HepG2 (cell line): ENCODE data around the gene CRKL. TPM values are rescaled to one million over a fixed set of nuclear protein-coding genes. Genes with fewer than 3 reads are reported as not detected.

Source experiments
- AGO2 ChIP-seq: fragments of 200-400 bp; formaldehyde crosslinking; optimal IDR thresholded peaks from 2 replicates; pipeline ENCODE3; 2017; ENCODE audit warnings: mild to moderate bottlenecking, low read depth, low read length, moderate library complexity
- CENPT ChIP-seq: sonication (generic); formaldehyde crosslinking; IDR thresholded peaks from 2 replicates; pipeline ENCODE4 v1.8.0; 2022; ENCODE audit warnings: low read depth, mild to moderate bottlenecking, moderate library complexity, missing genetic modification reagents
- IKZF4 ChIP-seq: sonication (generic); formaldehyde crosslinking; IDR thresholded peaks from 2 replicates; pipeline ENCODE4 v1.5.1; 2020; ENCODE audit warnings: borderline replicate concordance, mild to moderate bottlenecking, low read depth, missing genetic modification reagents; ENCODE audit errors: not compliant biosample characterization
- IRF2 ChIP-seq: IDR thresholded peaks from 2 replicates; pipeline ENCODE4 v1.6.1; 2018; ENCODE audit warnings: missing genetic modification reagents, missing compliant biosample characterization
- MED1 ChIP-seq: sonication (generic); formaldehyde crosslinking; IDR thresholded peaks from 2 replicates; pipeline ENCODE4 v1.4.0; 2020; ENCODE audit warnings: missing genetic modification reagents
- MYNN ChIP-seq: sonication (generic); formaldehyde crosslinking; IDR thresholded peaks from 2 replicates; pipeline ENCODE4 v1.4.0; 2020; ENCODE audit warnings: mild to moderate bottlenecking, low read depth, missing genetic modification reagents
- NFYB ChIP-seq: sonication (generic); formaldehyde crosslinking; IDR thresholded peaks from 2 replicates; pipeline ENCODE4 v1.4.0; 2020; ENCODE audit warnings: missing genetic modification reagents
- PRPF4 ChIP-seq: fragments of 200-400 bp; formaldehyde crosslinking; IDR thresholded peaks from 2 replicates; pipeline ENCODE4 v1.6.1; 2016; ENCODE audit warnings: low read length, low read depth; ENCODE audit not compliant: poor library complexity, severe bottlenecking
- SNAI1 ChIP-seq: sonication (generic); formaldehyde crosslinking; IDR thresholded peaks from 2 replicates; pipeline ENCODE4 v1.5.0; 2020; ENCODE audit warnings: mild to moderate bottlenecking, missing genetic modification reagents, borderline replicate concordance
- SP2 ChIP-seq: sonication (generic); formaldehyde crosslinking; IDR thresholded peaks from 2 replicates; pipeline ENCODE4 v1.5.1; 2020; ENCODE audit warnings: mild to moderate bottlenecking, missing genetic modification reagents
- ZEB1 ChIP-seq: IDR thresholded peaks from 2 replicates; pipeline ENCODE4 v1.6.1; 2012; ENCODE audit warnings: mild to moderate bottlenecking, low read depth, inconsistent platforms; ENCODE audit not compliant: insufficient replicate concordance
- ZNF460 ChIP-seq: sonication (generic); formaldehyde crosslinking; IDR thresholded peaks from 2 replicates; pipeline ENCODE4 v1.5.1; 2020; ENCODE audit warnings: missing genetic modification reagents, mild to moderate bottlenecking, borderline replicate concordance
- ZNF547 ChIP-seq: sonication (generic); formaldehyde crosslinking; IDR thresholded peaks from 2 replicates; pipeline ENCODE4 v1.5.1; 2020; ENCODE audit warnings: mild to moderate bottlenecking, missing genetic modification reagents
- ZNF577 ChIP-seq: sonication (generic); formaldehyde crosslinking; IDR thresholded peaks from 2 replicates; pipeline ENCODE4 v1.4.0; 2020; ENCODE audit warnings: mild to moderate bottlenecking, low read depth, missing genetic modification reagents, borderline replicate concordance
- ZNF709 ChIP-seq: sonication (generic); formaldehyde crosslinking; IDR thresholded peaks from 2 replicates; pipeline ENCODE4 v1.5.0; 2020; ENCODE audit warnings: mild to moderate bottlenecking, missing genetic modification reagents
- ZNF839 ChIP-seq: sonication (generic); formaldehyde crosslinking; IDR thresholded peaks from 2 replicates; pipeline ENCODE4 v1.4.0; 2020; ENCODE audit warnings: missing genetic modification reagents, mild to moderate bottlenecking, borderline replicate concordance
- polyA plus RNA-seq, 8 experiments: library from polyadenylated mRNA; depleted of rRNA in 3 of 8; stranded (reverse) in 7 of 8; unstranded in 1 of 8; fragments of >200 nt; fragmentation: Illumina TruSeq in 4 of 8; extraction: Trizol in 4 of 8; gene quantifications; 2 replicates each; pipeline versions ENCODE4 v1.2.1 to v1.2.3, GENCODE V29; 2011 to 2016; ENCODE audit warnings: low read depth in 4 of 8, missing spikeins in 1 of 8, mixed read lengths in 1 of 8; ENCODE audit not compliant: insufficient read depth in 1 of 8
- total RNA-seq, 5 experiments: library from RNA; depleted of rRNA; stranded (reverse); fragments of >200 nt; fragmentation: Illumina TruSeq; extraction: Trizol; gene quantifications; 2 replicates each; pipeline ENCODE4 v1.2.3, GENCODE V29; 2016; ENCODE audit warnings: low read depth in 1 of 5
- TF ChIP-seq, protein P1 (sequence below): sonication (generic); formaldehyde crosslinking; IDR thresholded peaks from 2 replicates; pipeline ENCODE4 v1.4.0; 2020; ENCODE audit warnings: mild to moderate bottlenecking, missing genetic modification reagents
- TF ChIP-seq, protein P2 (sequence below): sonication (generic); formaldehyde crosslinking; IDR thresholded peaks from 2 replicates; pipeline ENCODE4 v1.4.0; 2020; ENCODE audit warnings: mild to moderate bottlenecking, missing genetic modification reagents, borderline replicate concordance
- TF ChIP-seq, protein P3 (sequence below): sonication (generic); formaldehyde crosslinking; IDR thresholded peaks from 2 replicates; pipeline ENCODE4 v1.5.0; 2020; ENCODE audit warnings: mild to moderate bottlenecking, missing genetic modification reagents, borderline replicate concordance

CRKL gene
- total and polyA plus RNA-seq, 2 of the 13 experiments (the other 11 are each of a cell fraction or from before 2014, with no cell fraction given), result 37.4 to 60.6 TPM

DNA sequence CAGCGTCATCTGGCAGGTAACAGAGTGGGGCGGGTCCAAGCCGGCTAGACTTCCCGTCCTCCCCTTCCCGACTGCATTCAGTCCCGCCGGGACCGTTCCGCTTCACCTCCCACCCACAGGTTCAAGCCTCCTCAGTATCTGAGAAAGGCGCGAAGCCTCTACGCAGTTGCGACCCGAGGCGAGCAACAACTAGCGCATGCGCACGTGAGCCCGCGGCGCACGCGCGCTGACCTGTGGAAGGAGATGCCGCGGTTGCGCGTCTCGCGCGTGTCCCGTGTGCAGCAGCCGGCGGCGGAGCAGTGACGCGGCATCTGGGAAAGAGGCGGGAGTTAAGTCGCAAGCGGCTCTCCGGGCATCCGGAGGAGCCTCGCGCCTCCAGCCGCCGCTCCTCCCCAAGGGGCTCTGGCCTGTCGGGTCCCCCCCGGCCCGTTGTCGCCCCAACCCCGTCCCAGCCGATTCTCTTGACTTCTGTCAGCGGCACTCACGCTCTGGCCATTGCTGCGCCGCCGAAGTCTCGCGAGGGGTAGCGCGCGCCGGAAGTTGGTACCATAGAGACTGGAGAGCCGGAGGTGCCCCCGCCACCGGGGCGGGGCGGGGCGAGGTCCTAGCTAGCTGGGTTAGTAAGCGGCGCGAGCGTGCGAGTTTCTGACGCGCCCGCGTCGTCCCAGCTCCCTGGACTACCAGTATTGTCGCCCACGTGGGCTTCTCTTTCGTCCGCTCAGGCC is 84.6 kb downstream of the CRKL start, which contains the start of gene THAP7 (continued):
- TF ChIP-seq, protein P1, sequence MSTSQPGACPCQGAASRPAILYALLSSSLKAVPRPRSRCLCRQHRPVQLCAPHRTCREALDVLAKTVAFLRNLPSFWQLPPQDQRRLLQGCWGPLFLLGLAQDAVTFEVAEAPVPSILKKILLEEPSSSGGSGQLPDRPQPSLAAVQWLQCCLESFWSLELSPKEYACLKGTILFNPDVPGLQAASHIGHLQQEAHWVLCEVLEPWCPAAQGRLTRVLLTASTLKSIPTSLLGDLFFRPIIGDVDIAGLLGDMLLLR (CRISPR knock-in tag), result peak; percentile 91
- TF ChIP-seq NFYB (CRISPR knock-in tag) (no peak), IKZF4 (CRISPR knock-in tag) (peak; percentile 73), ZNF709 (CRISPR knock-in tag) (peak; percentile 92), MED1 (CRISPR knock-in tag) (peak; percentile 58), PRPF4 (no peak), MYNN (CRISPR knock-in tag) (peak; percentile 77; the same call in 1 of the 2 replicates), ZNF577 (CRISPR knock-in tag) (no peak), SNAI1 (CRISPR knock-in tag) (peak; percentile 95), ZEB1 (peak; percentile 14), ZNF460 (CRISPR knock-in tag) (no peak; the same call in 1 of the 2 replicates), IRF2 (CRISPR knock-in tag) (peak; percentile 39; the same call in 1 of the 2 replicates), CENPT (CRISPR knock-in tag) (peak; percentile 33; the same call in 1 of the 2 replicates), SP2 (peak; percentile 31), AGO2 (peak; percentile 75), ZNF547 (CRISPR knock-in tag) (peak; percentile 70), ZNF839 (CRISPR knock-in tag) (peak; percentile 90; the same call in 1 of the 2 replicates)
- TF ChIP-seq, protein P2, sequence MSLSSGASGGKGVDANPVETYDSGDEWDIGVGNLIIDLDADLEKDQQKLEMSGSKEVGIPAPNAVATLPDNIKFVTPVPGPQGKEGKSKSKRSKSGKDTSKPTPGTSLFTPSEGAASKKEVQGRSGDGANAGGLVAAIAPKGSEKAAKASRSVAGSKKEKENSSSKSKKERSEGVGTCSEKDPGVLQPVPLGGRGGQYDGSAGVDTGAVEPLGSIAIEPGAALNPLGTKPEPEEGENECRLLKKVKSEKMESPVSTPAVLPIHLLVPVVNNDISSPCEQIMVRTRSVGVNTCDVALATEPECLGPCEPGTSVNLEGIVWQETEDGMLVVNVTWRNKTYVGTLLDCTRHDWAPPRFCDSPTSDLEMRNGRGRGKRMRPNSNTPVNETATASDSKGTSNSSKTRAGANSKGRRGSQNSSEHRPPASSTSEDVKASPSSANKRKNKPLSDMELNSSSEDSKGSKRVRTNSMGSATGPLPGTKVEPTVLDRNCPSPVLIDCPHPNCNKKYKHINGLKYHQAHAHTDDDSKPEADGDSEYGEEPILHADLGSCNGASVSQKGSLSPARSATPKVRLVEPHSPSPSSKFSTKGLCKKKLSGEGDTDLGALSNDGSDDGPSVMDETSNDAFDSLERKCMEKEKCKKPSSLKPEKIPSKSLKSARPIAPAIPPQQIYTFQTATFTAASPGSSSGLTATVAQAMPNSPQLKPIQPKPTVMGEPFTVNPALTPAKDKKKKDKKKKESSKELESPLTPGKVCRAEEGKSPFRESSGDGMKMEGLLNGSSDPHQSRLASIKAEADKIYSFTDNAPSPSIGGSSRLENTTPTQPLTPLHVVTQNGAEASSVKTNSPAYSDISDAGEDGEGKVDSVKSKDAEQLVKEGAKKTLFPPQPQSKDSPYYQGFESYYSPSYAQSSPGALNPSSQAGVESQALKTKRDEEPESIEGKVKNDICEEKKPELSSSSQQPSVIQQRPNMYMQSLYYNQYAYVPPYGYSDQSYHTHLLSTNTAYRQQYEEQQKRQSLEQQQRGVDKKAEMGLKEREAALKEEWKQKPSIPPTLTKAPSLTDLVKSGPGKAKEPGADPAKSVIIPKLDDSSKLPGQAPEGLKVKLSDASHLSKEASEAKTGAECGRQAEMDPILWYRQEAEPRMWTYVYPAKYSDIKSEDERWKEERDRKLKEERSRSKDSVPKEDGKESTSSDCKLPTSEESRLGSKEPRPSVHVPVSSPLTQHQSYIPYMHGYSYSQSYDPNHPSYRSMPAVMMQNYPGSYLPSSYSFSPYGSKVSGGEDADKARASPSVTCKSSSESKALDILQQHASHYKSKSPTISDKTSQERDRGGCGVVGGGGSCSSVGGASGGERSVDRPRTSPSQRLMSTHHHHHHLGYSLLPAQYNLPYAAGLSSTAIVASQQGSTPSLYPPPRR (CRISPR knock-in tag), result 0 out of 2 replicates have a peak, but pooled peaks have one; percentile 24
- TF ChIP-seq, protein P3, sequence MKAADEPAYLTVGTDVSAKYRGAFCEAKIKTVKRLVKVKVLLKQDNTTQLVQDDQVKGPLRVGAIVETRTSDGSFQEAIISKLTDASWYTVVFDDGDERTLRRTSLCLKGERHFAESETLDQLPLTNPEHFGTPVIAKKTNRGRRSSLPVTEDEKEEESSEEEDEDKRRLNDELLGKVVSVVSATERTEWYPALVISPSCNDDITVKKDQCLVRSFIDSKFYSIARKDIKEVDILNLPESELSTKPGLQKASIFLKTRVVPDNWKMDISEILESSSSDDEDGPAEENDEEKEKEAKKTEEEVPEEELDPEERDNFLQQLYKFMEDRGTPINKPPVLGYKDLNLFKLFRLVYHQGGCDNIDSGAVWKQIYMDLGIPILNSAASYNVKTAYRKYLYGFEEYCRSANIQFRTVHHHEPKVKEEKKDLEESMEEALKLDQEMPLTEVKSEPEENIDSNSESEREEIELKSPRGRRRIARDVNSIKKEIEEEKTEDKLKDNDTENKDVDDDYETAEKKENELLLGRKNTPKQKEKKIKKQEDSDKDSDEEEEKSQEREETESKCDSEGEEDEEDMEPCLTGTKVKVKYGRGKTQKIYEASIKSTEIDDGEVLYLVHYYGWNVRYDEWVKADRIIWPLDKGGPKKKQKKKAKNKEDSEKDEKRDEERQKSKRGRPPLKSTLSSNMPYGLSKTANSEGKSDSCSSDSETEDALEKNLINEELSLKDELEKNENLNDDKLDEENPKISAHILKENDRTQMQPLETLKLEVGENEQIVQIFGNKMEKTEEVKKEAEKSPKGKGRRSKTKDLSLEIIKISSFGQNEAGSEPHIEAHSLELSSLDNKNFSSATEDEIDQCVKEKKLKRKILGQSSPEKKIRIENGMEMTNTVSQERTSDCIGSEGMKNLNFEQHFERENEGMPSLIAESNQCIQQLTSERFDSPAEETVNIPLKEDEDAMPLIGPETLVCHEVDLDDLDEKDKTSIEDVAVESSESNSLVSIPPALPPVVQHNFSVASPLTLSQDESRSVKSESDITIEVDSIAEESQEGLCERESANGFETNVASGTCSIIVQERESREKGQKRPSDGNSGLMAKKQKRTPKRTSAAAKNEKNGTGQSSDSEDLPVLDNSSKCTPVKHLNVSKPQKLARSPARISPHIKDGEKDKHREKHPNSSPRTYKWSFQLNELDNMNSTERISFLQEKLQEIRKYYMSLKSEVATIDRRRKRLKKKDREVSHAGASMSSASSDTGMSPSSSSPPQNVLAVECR (CRISPR knock-in tag), result peak; percentile 90
